CMK (cell line): ENCODE results near the gene SERINC5.
"Not testable (repeated sequence)": the region's sequence is repeated elsewhere in the genome, so short reads cannot be mapped to it uniquely, and the experiment has no call there.

ENCODE experiments used
- DNase-seq: peaks from one replicate; pipeline ENCODE4 v3.0.0-alpha.2; 2010; ENCODE audit warnings: low read depth

SERINC5 gene

DNA sequence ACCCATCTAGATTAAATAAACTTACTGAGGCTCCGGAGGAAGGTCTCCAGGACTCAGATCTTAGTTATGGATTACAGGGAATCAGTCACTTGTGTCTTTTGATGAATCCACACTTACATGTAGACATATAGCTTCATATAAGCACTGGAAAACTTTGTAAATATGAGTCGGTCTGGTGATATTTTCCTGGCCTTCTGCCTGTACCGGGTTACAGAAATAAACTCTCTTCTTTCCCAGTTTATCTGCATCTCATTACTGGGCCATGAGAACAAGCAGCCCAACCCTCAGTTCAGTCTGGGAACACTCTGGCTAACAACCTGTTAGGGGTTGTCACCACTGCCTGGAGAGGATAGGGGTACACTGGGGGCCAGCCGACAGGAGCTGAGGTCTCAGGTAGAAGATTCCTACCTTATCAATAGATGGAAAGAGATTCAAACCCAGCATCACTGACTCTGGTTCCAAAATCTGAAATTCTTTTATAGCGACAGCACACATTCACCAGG lies 161.6 kb downstream of the SERINC5 start:
- no peak for DNase-seq

DNA sequence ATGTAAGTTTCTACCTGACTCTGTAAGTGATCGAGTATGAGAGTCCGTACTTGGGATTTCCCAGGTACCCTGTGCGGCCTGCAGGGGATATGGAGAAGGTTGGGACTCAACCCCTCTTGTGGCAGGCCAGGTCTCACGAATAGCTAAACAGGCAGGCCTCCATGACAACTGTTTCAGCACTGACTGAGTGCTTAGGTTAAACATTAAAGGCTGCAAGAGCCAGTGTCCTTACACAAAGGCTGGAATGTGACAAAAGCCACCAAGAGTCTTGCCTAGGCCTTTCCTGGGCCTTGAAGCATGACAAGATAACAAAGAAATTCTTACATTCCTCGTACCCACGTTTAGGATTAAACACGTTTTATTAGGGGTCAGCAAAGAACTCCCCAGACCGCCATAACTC lies 162.1 kb downstream of the SERINC5 start:
- no peak for DNase-seq

DNA sequence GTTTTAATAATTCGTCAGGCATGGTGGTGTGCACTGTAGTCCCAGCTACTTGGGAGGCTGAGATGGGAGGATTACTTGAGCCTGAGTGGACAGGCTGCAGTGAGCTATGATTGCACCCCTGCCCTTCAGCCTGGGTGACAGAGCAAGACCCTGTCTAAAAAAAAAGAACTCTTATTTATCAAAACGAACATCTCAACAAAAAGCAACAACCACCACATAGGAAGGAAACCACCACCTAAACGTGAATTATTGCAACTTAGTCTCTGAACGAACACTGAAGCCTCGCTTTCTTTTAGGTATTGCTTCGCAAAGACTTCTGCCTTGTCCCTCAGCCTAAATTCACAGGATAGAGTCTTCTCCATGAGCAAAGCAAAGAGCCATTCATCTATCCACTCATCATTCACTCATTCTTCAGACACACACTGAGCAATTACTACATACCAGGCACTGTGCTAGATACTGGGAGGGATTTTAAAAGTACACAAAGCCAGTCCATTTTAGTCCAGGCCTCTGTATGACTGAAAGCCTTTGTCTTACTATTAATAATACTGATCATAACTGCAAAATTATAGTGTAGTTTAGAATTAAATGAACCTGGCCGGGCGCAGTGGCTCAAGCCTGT lies 163.3 kb downstream of the SERINC5 start:
- no peak for DNase-seq

GRCh38 chr5:80091792-80092192 lies 164.1 kb downstream of the SERINC5 start:
- DNase-seq = not testable (repeated sequence)

GRCh38 chr5:80090884-80091166 lies 165.0 kb downstream of the SERINC5 start:
- no peak for DNase-seq

DNA sequence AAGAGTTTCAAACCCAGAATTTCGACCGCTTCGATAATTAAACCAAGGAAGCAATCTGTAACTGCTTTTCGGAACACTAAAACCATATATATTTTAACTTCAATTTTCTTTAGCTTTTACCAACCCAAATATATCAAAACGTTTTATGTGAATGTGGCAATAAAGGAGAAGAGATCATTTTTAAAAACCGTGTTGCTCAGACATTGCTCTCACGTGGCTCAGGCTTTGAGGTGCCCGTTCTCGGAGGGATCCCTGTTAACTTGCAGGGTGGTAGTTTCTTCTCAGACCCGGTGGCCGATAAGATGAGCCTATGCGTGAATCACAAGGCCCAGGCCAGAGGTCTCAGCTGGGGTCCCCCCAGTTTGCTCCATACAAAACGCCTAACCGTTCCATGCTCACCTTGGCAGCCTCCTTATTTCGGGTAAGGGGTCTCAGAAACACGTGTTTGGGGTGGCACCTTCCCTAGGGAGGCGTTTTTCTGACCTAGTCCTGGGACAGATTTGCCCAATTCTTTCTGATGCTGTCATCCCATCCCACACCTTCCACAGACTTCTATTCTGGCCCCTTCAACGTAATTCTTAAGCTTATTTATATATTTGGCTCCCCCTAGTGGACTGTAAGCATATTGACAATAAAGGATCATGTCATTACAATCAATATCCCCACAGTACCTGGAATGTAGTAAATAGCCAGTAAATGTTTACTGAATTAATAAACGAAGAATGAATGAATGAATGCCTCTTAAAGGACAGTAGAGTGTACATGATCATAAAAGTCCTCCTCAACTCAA lies 172.6 kb downstream of the SERINC5 start:
- no peak for DNase-seq

DNA sequence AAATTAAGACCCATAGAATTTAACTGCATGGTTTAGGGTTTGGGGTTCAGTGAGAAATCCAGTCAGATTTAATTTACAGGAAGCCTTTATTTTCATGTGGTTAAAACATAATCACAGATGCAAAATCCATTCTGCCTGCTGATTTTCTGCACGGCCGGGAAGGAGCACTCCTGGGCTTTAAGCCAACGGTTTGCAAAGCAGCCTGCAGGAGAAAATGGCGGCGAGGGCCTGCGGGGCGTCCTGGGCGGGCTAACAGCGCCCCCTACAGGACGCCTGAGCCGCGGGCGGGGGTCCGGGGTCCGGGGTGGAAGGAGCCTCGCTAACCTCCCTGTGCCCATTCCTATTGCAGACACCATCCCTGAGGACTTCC lies 173.1 kb downstream of the SERINC5 start:
- DNase-seq = no peak

GRCh38 chr5:80082281-80082680 lies 173.6 kb downstream of the SERINC5 start:
- DNase-seq = no peak

DNA sequence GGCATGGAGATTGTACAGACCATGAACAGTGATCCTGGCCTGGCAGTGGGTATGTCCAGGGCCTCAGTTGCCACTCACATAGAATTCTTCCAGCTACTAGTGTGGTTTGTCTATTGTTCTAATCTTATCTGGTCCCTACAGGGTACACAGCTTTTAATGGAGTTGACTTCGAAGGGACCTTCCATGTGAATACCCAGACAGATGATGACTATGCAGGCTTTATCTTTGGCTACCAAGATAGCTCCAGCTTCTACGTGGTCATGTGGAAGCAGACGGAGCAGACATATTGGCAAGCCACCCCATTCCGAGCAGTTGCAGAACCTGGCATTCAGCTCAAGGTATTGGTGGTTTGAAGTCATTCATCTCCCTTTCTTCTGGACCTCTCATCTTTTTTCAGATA lies 176.9 kb downstream of the SERINC5 start:
- no peak for DNase-seq

- DNase-seq = no peak
Observed at GRCh38 chr5:80077051-80077714, 178.7 kb downstream of the SERINC5 start.

- DNase-seq = no peak
Observed at GRCh38 chr5:80076131-80077050, 179.5 kb downstream of the SERINC5 start.

GRCh38 chr5:80072103-80073073 lies 183.5 kb downstream of the SERINC5 start:
- DNase-seq = no peak

GRCh38 chr5:80071510-80072021 lies 184.3 kb downstream of the SERINC5 start:
- no peak for DNase-seq

DNA sequence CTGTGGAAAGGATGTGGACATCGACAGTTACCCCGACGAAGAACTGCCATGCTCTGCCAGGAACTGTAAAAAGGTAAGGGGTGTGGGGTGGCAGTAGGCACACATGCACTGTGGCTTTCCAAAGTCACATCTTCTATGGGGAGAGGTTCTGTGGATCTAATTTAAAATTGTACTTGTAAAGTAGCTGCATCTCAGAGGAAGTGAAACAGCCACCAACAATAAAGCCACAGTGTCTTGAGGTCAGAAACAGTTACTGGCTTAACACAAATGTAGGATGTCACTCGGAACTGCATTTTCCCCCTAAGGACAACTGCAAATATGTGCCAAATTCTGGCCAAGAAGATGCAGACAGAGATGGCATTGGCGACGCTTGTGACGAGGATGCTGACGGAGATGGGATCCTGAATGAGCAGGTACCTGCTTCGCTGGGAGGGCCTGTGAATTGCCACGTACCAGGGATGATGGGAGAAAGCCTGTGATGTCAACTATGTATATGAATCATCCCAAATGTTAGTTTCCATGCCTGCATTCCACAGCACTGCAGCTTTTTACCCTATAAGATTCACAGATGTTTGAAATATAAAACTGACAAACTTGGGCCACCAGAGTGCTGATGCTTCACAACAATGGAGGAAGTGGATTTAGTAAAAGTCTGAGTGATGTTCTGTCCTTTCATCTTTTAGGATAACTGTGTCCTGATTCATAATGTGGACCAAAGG lies 185.4 kb downstream of the SERINC5 start:
- no peak for DNase-seq

- DNase-seq = no peak
Observed at GRCh38 chr5:80069918-80070318, 185.9 kb downstream of the SERINC5 start.

DNA sequence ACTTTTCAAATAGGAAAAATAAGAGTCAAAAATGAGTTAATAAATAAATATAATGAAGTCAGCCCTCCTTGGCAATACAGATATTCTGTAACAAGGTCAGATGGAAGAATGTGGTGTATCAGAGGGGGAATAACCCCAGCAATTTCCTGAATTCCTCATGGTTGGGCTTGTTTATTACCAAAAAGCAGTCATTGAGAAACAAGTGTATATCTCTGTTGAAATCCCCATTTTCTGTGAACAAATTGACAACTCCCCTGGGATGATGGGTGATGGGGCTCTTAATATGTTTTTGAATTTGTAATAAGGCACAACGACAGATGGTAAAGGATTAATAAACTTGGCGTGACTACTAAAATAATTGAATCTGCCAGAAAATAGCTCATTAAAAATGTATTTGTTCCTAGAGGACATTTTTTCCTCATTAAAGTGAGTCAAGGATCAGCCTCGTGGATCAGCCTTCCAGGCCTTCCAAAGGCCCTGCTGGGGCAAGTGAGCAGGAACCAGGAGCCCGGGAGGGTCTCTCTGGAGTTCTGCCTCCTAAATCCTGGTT lies 186.5 kb downstream of the SERINC5 start:
- DNase-seq = no peak

- DNase-seq = no peak
Observed at GRCh38 chr5:80068775-80069174, 187.1 kb downstream of the SERINC5 start.

DNA sequence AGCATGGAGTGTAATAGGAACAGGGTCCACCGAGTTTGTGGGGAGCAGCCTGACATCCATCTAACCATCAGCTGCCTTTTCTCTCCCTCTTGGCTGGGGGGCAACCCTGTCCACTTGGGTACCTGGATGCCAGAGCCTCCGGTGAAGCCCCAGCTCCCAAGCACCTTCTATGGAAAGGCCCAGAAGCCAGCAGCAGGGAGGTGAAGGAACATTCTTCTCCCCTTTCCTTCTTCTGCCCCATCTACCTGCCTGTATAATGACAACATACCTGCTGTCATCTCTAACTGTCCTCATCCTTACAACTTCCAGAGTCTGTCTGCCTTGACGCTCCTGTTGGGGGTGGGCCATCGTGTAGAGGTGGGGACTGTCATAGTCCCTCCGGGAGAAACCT lies 187.6 kb downstream of the SERINC5 start:
- no peak for DNase-seq

GRCh38 chr5:80067531-80068245 lies 188.2 kb downstream of the SERINC5 start:
- no peak for DNase-seq
